HL-60 (cell line): ENCODE measurements around the gene MAP6.

Experiments
- GABPA ChIP-seq: IDR thresholded peaks from 2 replicates; pipeline ENCODE4 v1.6.1; 2012; ENCODE audit warnings: low read depth
- SPI1 ChIP-seq: IDR thresholded peaks from 2 replicates; pipeline ENCODE4 v1.6.1; 2012; ENCODE audit warnings: low read depth, mild to moderate bottlenecking, borderline replicate concordance
- TF ChIP-seq, protein P1 (sequence below): IDR thresholded peaks from 2 replicates; pipeline ENCODE4 v1.6.1; 2012; ENCODE audit warnings: low read depth; ENCODE audit not compliant: insufficient replicate concordance
- TF ChIP-seq, protein P2 (sequence below): IDR thresholded peaks from one replicate; pipeline ENCODE4 v1.5.1; 2011; ENCODE audit warnings: low read length, control low read depth, inconsistent platforms; ENCODE audit not compliant: insufficient read depth

DNA sequence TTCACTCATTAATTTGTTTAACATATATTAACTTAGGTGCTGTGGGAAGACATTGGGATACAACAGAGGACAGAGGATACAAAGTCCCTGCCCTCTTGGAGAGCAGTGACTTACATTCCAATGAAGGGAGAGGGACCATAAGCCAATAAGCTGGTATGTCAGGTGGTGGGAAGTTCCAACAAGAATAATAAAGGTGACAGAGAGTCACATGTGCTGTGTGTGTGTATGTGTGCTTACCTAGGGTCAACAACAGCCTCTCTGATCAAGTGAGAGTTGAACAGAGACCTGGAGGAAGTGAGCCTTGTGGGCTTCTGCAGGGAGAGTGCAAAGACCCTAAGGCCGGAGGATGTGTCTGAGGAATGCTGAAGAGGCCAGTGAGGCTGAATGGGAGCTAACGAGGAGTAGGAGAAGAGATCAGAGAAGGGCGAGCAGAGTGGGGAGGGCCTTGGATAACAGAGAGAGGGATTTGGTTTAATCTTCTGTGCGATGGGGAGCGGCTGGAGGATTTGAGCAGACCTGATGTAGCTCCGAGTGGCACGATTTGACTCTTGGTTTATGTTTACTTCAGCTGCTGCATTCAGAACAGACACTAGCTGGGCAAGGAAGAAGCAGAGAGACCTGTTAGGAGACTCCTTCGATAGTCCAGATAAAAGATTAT, 35.3 kb downstream of the MAP6 start:
- TF ChIP-seq, protein P1, sequence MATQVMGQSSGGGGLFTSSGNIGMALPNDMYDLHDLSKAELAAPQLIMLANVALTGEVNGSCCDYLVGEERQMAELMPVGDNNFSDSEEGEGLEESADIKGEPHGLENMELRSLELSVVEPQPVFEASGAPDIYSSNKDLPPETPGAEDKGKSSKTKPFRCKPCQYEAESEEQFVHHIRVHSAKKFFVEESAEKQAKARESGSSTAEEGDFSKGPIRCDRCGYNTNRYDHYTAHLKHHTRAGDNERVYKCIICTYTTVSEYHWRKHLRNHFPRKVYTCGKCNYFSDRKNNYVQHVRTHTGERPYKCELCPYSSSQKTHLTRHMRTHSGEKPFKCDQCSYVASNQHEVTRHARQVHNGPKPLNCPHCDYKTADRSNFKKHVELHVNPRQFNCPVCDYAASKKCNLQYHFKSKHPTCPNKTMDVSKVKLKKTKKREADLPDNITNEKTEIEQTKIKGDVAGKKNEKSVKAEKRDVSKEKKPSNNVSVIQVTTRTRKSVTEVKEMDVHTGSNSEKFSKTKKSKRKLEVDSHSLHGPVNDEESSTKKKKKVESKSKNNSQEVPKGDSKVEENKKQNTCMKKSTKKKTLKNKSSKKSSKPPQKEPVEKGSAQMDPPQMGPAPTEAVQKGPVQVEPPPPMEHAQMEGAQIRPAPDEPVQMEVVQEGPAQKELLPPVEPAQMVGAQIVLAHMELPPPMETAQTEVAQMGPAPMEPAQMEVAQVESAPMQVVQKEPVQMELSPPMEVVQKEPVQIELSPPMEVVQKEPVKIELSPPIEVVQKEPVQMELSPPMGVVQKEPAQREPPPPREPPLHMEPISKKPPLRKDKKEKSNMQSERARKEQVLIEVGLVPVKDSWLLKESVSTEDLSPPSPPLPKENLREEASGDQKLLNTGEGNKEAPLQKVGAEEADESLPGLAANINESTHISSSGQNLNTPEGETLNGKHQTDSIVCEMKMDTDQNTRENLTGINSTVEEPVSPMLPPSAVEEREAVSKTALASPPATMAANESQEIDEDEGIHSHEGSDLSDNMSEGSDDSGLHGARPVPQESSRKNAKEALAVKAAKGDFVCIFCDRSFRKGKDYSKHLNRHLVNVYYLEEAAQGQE = no peak
- TF ChIP-seq, protein P2, sequence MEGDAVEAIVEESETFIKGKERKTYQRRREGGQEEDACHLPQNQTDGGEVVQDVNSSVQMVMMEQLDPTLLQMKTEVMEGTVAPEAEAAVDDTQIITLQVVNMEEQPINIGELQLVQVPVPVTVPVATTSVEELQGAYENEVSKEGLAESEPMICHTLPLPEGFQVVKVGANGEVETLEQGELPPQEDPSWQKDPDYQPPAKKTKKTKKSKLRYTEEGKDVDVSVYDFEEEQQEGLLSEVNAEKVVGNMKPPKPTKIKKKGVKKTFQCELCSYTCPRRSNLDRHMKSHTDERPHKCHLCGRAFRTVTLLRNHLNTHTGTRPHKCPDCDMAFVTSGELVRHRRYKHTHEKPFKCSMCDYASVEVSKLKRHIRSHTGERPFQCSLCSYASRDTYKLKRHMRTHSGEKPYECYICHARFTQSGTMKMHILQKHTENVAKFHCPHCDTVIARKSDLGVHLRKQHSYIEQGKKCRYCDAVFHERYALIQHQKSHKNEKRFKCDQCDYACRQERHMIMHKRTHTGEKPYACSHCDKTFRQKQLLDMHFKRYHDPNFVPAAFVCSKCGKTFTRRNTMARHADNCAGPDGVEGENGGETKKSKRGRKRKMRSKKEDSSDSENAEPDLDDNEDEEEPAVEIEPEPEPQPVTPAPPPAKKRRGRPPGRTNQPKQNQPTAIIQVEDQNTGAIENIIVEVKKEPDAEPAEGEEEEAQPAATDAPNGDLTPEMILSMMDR = no peak
- no peak for TF ChIP-seq GABPA
- no peak for TF ChIP-seq SPI1
